H1 (cell line): ENCODE measurements around the gene NBL1. TPM values are rescaled to one million over a fixed set of nuclear protein-coding genes. Genes with fewer than 3 reads are reported as not detected.

ENCODE experiments used
- CTCF ChIA-PET: fragments of 300-600 bp; sonication (Branson Sonifier 250); formaldehyde crosslinking; loops from one replicate; lab custom pipeline; 2021; ENCODE audit not compliant: partially characterized antibody; lab: Charles Lee
- POLR2A ChIA-PET: fragments of 300-600 bp; sonication (Branson Sonifier 250); formaldehyde crosslinking; loops from one replicate; lab custom pipeline; 2021; ENCODE audit warnings: inconsistent platforms; ENCODE audit not compliant: partially characterized antibody; lab: Charles Lee
- DNase-seq, 2 experiments: peaks; one replicate each; pipeline versions ENCODE4 v3.0.0 to v3.0.0-alpha.2; 2010 to 2022; ENCODE audit warnings: low spot score in 2 of 2, low read depth in 1 of 2, mixed read lengths in 1 of 2
- FAIRE-seq: peaks from 2 replicates; lab custom pipeline; 2011; peaks lifted over from hg19 to GRCh38; lab: Jason Lieb, UNC
- H2AFZ ChIP-seq: 2 replicates; pipeline ENCODE4 v1.8.1; 2012; ENCODE audit warnings: low read length, inconsistent platforms
- H2AK5ac ChIP-seq: 2 replicates; pipeline ENCODE4 v1.6.1; 2013; ENCODE audit warnings: low read depth, low read length
- H2BK120ac ChIP-seq: replicated peaks from 2 replicates; pipeline ENCODE3; 2013; ENCODE audit warnings: low read depth, low read length, inconsistent platforms
- H2BK12ac ChIP-seq: 2 replicates; pipeline ENCODE4 v1.6.1; 2013; ENCODE audit warnings: low read depth, low read length
- H2BK15ac ChIP-seq: 2 replicates; pipeline ENCODE4 v1.6.1; 2013; ENCODE audit warnings: low read length
- H2BK20ac ChIP-seq: 2 replicates; pipeline ENCODE4 v1.6.1; 2013; ENCODE audit warnings: low read length
- H2BK5ac ChIP-seq: 2 replicates; pipeline ENCODE4 v1.6.1; 2013; ENCODE audit warnings: low read depth, low read length
- H3K14ac ChIP-seq: 2 replicates; pipeline ENCODE4 v1.6.1; 2013; ENCODE audit warnings: inconsistent platforms; ENCODE audit not compliant: insufficient read length
- H3K18ac ChIP-seq: 2 replicates; pipeline ENCODE4 v1.6.1; 2013; ENCODE audit warnings: low read length; ENCODE audit errors: extremely low read depth
- H3K23ac ChIP-seq: 2 replicates; pipeline ENCODE4 v1.6.1; 2013; ENCODE audit warnings: inconsistent platforms; ENCODE audit not compliant: insufficient read length
- H3K23me2 ChIP-seq: 2 replicates; pipeline ENCODE4 v1.6.1; 2013; ENCODE audit warnings: low read depth, low read length
- H3K27ac ChIP-seq: 2 replicates; pipeline ENCODE4 v1.6.1; 2011; ENCODE audit warnings: low read depth, low read length, inconsistent platforms
- H3K27me3 ChIP-seq, 4 experiments: replicated peaks in 1 of 4; 1 replicate in 1 of 4; 2 replicates in 3 of 4; pipeline versions ENCODE4 v1.6.1 to v1.8.1; 2011 to 2013; ENCODE audit warnings: low read length in 3 of 4, mild to moderate bottlenecking in 3 of 4, inconsistent platforms in 2 of 4, mixed read lengths in 2 of 4, moderate library complexity in 1 of 4; ENCODE audit not compliant: control insufficient read depth in 3 of 4, insufficient read depth in 3 of 4; ENCODE audit errors: extremely low read depth in 1 of 4
- H3K36me3 ChIP-seq, 4 experiments: 2 replicates each; pipeline versions ENCODE4 v1.6.1 to v1.8.1; 2011 to 2013; ENCODE audit warnings: mild to moderate bottlenecking in 4 of 4, low read length in 3 of 4, moderate library complexity in 2 of 4, control low read depth in 1 of 4, inconsistent platforms in 1 of 4; ENCODE audit not compliant: insufficient read depth in 4 of 4, control insufficient read depth in 2 of 4
- H3K4ac ChIP-seq: replicated peaks from 2 replicates; pipeline ENCODE3; 2013; ENCODE audit warnings: low read length, low read depth, mixed read lengths, inconsistent platforms; ENCODE audit not compliant: insufficient read length
- H3K4me1 ChIP-seq, 4 experiments: replicated peaks in 1 of 4; 1 replicate in 1 of 4; 2 replicates in 3 of 4; pipeline versions ENCODE4 v1.6.1 to v1.8.1; 2011 to 2013; ENCODE audit warnings: low read length in 3 of 4, inconsistent platforms in 2 of 4, mixed read lengths in 1 of 4; ENCODE audit not compliant: insufficient read depth in 4 of 4, control insufficient read depth in 3 of 4
- H3K4me2 ChIP-seq, 2 experiments: 2 replicates each; pipeline versions ENCODE4 v1.6.1 to v1.8.1; 2011 to 2013; ENCODE audit warnings: low read depth in 2 of 2, low read length in 2 of 2, control low read depth in 1 of 2, inconsistent platforms in 1 of 2, mild to moderate bottlenecking in 1 of 2; ENCODE audit not compliant: insufficient read depth in 1 of 2
- H3K4me3 ChIP-seq, 4 experiments: fragments of 200-600, 300-600 bp in 1 of 4; sonication (generic), shearing (Covaris generic), sonication (Bioruptor Twin) in 1 of 4; 2 replicates each; pipeline versions ENCODE4 v1.5.1 to v1.8.1; 2011 to 2016; ENCODE audit warnings: low read length in 4 of 4, low read depth in 3 of 4, control low read depth in 2 of 4, inconsistent platforms in 2 of 4, mild to moderate bottlenecking in 2 of 4, mixed read lengths in 1 of 4, moderate library complexity in 1 of 4; ENCODE audit not compliant: insufficient read depth in 2 of 4; ENCODE audit errors: extremely low read depth in 1 of 4
- H3K56ac ChIP-seq: replicated peaks from 2 replicates; pipeline ENCODE3; 2013; ENCODE audit warnings: low read depth, mild to moderate bottlenecking, mixed read lengths, low read length, inconsistent platforms; ENCODE audit not compliant: insufficient read length
- H3K79me1 ChIP-seq: 2 replicates; pipeline ENCODE4 v1.6.1; 2013; ENCODE audit warnings: low read depth, low read length, control low read depth
- H3K79me2 ChIP-seq, 2 experiments: 2 replicates each; pipeline versions ENCODE4 v1.6.1 to v1.8.1; 2012 to 2013; ENCODE audit warnings: low read length in 2 of 2, mild to moderate bottlenecking in 2 of 2, inconsistent platforms in 1 of 2; ENCODE audit not compliant: insufficient read depth in 2 of 2, control insufficient read depth in 1 of 2
- H3K9ac ChIP-seq, 4 experiments: replicated peaks in 1 of 4; 1 replicate in 1 of 4; 2 replicates in 3 of 4; pipeline versions ENCODE4 v1.6.1 to v1.8.1; 2011 to 2013; ENCODE audit warnings: low read depth in 3 of 4, low read length in 3 of 4, control low read depth in 2 of 4, mild to moderate bottlenecking in 2 of 4, moderate library complexity in 2 of 4, inconsistent platforms in 1 of 4; ENCODE audit errors: extremely low read depth in 1 of 4
- H3K9me3 ChIP-seq, 2 experiments: 2 replicates each; pipeline versions ENCODE4 v1.6.1 to v1.8.1; 2012 to 2013; ENCODE audit warnings: mild to moderate bottlenecking in 2 of 2, moderate library complexity in 2 of 2, control low read depth in 1 of 2, inconsistent platforms in 1 of 2, low read depth in 1 of 2, low read length in 1 of 2, mixed read lengths in 1 of 2; ENCODE audit not compliant: insufficient read depth in 2 of 2
- H4K20me1 ChIP-seq, 2 experiments: replicated peaks in 1 of 2; 2 replicates each; pipeline versions ENCODE3 to v1.8.1; 2011 to 2013; ENCODE audit warnings: inconsistent platforms in 2 of 2, low read length in 2 of 2, mild to moderate bottlenecking in 1 of 2; ENCODE audit not compliant: insufficient read depth in 2 of 2, control insufficient read depth in 1 of 2
- H4K5ac ChIP-seq: 2 replicates; pipeline ENCODE4 v1.6.1; 2013; ENCODE audit warnings: low read length, low read depth, mixed read lengths, inconsistent platforms; ENCODE audit not compliant: insufficient read length
- H4K8ac ChIP-seq: 2 replicates; pipeline ENCODE4 v1.8.0; 2013; ENCODE audit warnings: mild to moderate bottlenecking, moderate library complexity, low read length, inconsistent platforms; ENCODE audit not compliant: insufficient read depth; ENCODE audit errors: extremely low read depth
- H4K91ac ChIP-seq: replicated peaks from 2 replicates; pipeline ENCODE3; 2013; ENCODE audit warnings: low read length, mixed read lengths, inconsistent platforms; ENCODE audit not compliant: insufficient read length
- EP300 ChIP-seq, 2 experiments: IDR thresholded peaks; 1 replicate in 1 of 2; 2 replicates in 1 of 2; pipeline ENCODE4 v1.6.1; 2011 to 2012; ENCODE audit warnings: low read depth in 2 of 2, low read length in 2 of 2, mild to moderate bottlenecking in 2 of 2, borderline replicate concordance in 1 of 2, inconsistent platforms in 1 of 2, moderate library complexity in 1 of 2
- HDAC2 ChIP-seq, 2 experiments: fragments of 300-600 bp in 1 of 2; sonication (generic) in 1 of 2; IDR thresholded peaks; 2 replicates each; pipeline ENCODE4 v1.6.1; 2011 to 2012; ENCODE audit warnings: low read depth in 2 of 2, low read length in 2 of 2, mild to moderate bottlenecking in 2 of 2, moderate library complexity in 2 of 2, borderline replicate concordance in 1 of 2, inconsistent platforms in 1 of 2
- KDM1A ChIP-seq: fragments of 200-600, 300-600 bp; sonication (generic); IDR thresholded peaks from 2 replicates; pipeline ENCODE4 v1.7.1; 2016; ENCODE audit warnings: mild to moderate bottlenecking, low read length, borderline replicate concordance
- MAX ChIP-seq: IDR thresholded peaks from 2 replicates; pipeline ENCODE4 v1.6.1; 2012; ENCODE audit warnings: inconsistent platforms
- POU5F1 ChIP-seq: IDR thresholded peaks from 2 replicates; pipeline ENCODE4 v1.6.1; 2011; ENCODE audit warnings: low read depth, mild to moderate bottlenecking, low read length, moderate library complexity
- RXRA ChIP-seq: IDR thresholded peaks from 2 replicates; pipeline ENCODE4 v1.6.1; 2011; ENCODE audit warnings: low read depth, mild to moderate bottlenecking, low read length, moderate library complexity; ENCODE audit not compliant: insufficient read depth
- TBP ChIP-seq: IDR thresholded peaks from 2 replicates; pipeline ENCODE4 v1.6.1; 2011; ENCODE audit warnings: low read depth, low read length, improper control_type of control experiment
- YY1 ChIP-seq: IDR thresholded peaks from 2 replicates; pipeline ENCODE4 v1.6.1; 2011; ENCODE audit warnings: low read depth, mild to moderate bottlenecking, low read length
- WGBS, 2 experiments: shearing (Covaris generic) in 1 of 2; methylation state at CpG; one replicate each; pipeline versions ENCODE4 v1.1.6 to v1.1.7; 2013 to 2015; ENCODE audit warnings: low lambda C conversion rate in 2 of 2, mixed read lengths in 2 of 2, inconsistent platforms in 1 of 2, low coverage in 1 of 2, missing lambda C conversion rate in 1 of 2; ENCODE audit not compliant: insufficient replicate concordance in 2 of 2, insufficient coverage in 1 of 2, insufficient read length in 1 of 2; ENCODE audit errors: extremely low coverage in 1 of 2, missing lambda C conversion rate in 1 of 2; 5-methylcytosine and 5-hydroxymethylcytosine counted together
- polyA plus RNA-seq, 7 experiments: library from polyadenylated mRNA; depleted of rRNA in 3 of 7; stranded (reverse) in 5 of 7; unstranded in 2 of 7; fragments of >200 nt in 5 of 7; fragments of 200-250 nt in 2 of 7; gene quantifications; 1 replicate in 5 of 7; 2 replicates in 1 of 7; 4 replicates in 1 of 7; pipeline versions ENCODE4 v1.2.1 to v1.2.3, GENCODE V29; 2011 to 2013; ENCODE audit warnings: missing spikeins in 2 of 7, mixed read lengths in 2 of 7
- total RNA-seq: library from RNA; stranded (reverse); fragmentation: NEBNext Ultra II Directional; extraction: Animal tissue kit (Norgen Biotek cat#: 25700); gene quantifications from 2 replicates; pipeline ENCODE4 v1.2.1, GENCODE V29; 2021

Gene NBL1
- total and polyA plus RNA-seq, 2 of the 8 experiments (the other 6 are each of a cell fraction or from before 2014, with no cell fraction given), result 8.7 to 9.7 TPM

GRCh38 chr1:19687414-19687813 is 43.3 kb downstream of the NBL1 start:
- no peak overlapping the region for H4K5ac ChIP-seq
- TF ChIP-seq HDAC2 (IDR thresholded peaks at IDR 0.05; ENCODE audit: borderline replicate concordance in 1 of 2, low read depth in 2 of 2, low read length in 2 of 2) (peak in 1 of 2 experiments; percentile 61; a peak in 1 of 4 replicates), TBP (no peak), POU5F1 (no peak), EP300 (IDR thresholded peaks at IDR 0.05; ENCODE audit: borderline replicate concordance in 1 of 2, low read depth in 2 of 2, low read length in 2 of 2) (no peak), RXRA (no peak), YY1 (no peak), MAX (no peak), KDM1A (peak; percentile 98)
- H3K4me1 ChIP-seq, result peaks cover 3 to 18% (median 11%) of the 10 kb centered on the region in 4 experiments
- no peak overlapping the region for H3K9ac ChIP-seq
- H3K4me2 ChIP-seq, result no peak overlapping the region
- 89% methylated on average over 1 of the region's 1 CpG; no CpG with 5 or more reads in 1 of the 2 experiments for WGBS, 2 experiments
- no peaks in the 10 kb centered on the region for H4K20me1 ChIP-seq
- H3K27ac ChIP-seq, result no peak overlapping the region
- H3K23me2 ChIP-seq, result no peaks in the 10 kb centered on the region
- H3K79me2 ChIP-seq, result no peaks in the 10 kb centered on the region
- no peaks in the 10 kb centered on the region for H3K9me3 ChIP-seq
- H4K91ac ChIP-seq, result no peak overlapping the region
- no peak overlapping the region for H2BK5ac ChIP-seq
- H2AK5ac ChIP-seq, result no peak overlapping the region
- H3K27me3 ChIP-seq, result no peaks in the 10 kb centered on the region
- no peaks in the 10 kb centered on the region for H3K36me3 ChIP-seq
- no peak overlapping the region for H2BK12ac ChIP-seq
- no peak overlapping the region for H2AFZ ChIP-seq
- H3K56ac ChIP-seq, result no peak overlapping the region
- ChIA-PET POLR2A (no interaction called here), CTCF (interaction anchor here (0.7 to 2.3 kb wide), 5 partner anchors 10 to 350 kb away, joined by 3 to 8 read pairs (median 4); no protein-coding TSS in a partner anchor)
- no peak overlapping the region for H2BK15ac ChIP-seq
- H4K8ac ChIP-seq, result no peak overlapping the region
- DNase-seq (no peak), FAIRE-seq (no peak)
- H2BK120ac ChIP-seq, result no peak overlapping the region
- H3K14ac ChIP-seq, result no peak overlapping the region
- no peaks in the 10 kb centered on the region for H3K79me1 ChIP-seq
- H2BK20ac ChIP-seq, result no peak overlapping the region
- no peak overlapping the region for H3K4ac ChIP-seq
- H3K4me3 ChIP-seq, result no peak overlapping the region
- H3K23ac ChIP-seq, result no peak overlapping the region
- no peak overlapping the region for H3K18ac ChIP-seq
